Activated gamma-delta T cell (primary cell): ENCODE results near the gene OR6C70.
"Not testable (repeated sequence)": the region's sequence is repeated elsewhere in the genome, so short reads cannot be mapped to it uniquely, and the experiment has no call there.

Source experiments
- DNase-seq: peaks from one replicate; lab custom pipeline; 2025; lab: John Stamatoyannopoulos, UW
- total RNA-seq, 2 donors: gene quantifications; one replicate each; lab custom pipeline; 2026; lab: John Stamatoyannopoulos, UW

OR6C70 gene
- total RNA-seq = 0 reads per million in 2 donors

- DNase-seq = no peak
Measured at GRCh38 chr12:55470088-55470829, at the start of gene OR6C70. TSS of gene OR6C70 (minus strand) at chr12:55470138. CDS start at chr12:55470138, 0 bp downstream.

GRCh38 chr12:55516391-55516790 is 46.5 kb upstream of the OR6C70 start:
- DNase-seq = no peak

GRCh38 chr12:55515696-55516095 is 45.8 kb upstream of the OR6C70 start:
- DNase-seq = no peak

GRCh38 chr12:55501601-55502000 is 31.7 kb upstream of the OR6C70 start:
- DNase-seq = no peak

GRCh38 chr12:55499810-55500252 is 29.9 kb upstream of the OR6C70 start:
- DNase-seq = no peak

- no peak for DNase-seq
Measured at GRCh38 chr12:55499231-55499630, 29.3 kb upstream of the OR6C70 start.

- DNase-seq = no peak
Measured at GRCh38 chr12:55495490-55495889, 25.6 kb upstream of the OR6C70 start.

DNA sequence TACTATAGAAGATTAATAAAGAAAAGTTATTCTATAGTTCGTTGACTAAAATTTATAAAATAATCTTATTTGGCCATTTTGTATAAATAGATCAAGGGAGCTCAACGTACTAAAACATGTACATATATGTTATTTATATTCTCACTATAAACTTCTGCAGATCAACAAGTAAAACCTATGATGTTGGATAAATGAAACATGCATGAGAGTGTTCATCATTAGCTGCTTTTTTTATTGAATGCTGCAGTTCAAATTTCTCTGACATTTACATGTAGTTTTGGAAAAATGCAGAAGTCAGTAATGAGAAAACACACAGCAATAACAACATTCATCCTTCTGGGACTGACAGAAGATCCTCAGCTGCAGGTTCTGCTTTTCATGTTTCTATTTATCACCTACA is 22.1 kb upstream of the OR6C70 start, which contains the start of gene OR6C68:
OR6C68 (plus strand) TSS at position 301 of the 400 bp plus-strand sequence; CDS start at position 301, 0 bp downstream.
- DNase-seq = no peak

DNA sequence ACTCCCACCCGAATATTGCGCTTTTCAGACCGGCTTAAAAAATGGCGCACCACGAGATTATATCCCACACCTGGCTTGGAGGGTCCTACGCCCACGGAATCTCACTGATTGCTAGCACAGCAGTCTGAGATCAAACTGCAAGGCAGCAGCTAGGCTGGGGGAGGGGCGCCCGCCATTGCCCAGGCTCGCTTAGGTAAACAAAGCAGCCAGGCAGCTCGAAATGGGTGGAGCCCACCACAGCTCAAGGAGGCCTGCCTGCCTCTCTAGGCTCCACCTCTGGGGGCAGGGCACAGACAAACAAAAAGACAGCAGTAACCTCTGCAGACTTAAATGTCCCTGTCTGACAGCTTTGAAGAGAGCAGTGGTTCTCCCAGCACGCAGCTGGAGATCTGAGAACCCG is 14.3 kb upstream of the OR6C70 start:
- DNase-seq = not testable (repeated sequence)

DNA sequence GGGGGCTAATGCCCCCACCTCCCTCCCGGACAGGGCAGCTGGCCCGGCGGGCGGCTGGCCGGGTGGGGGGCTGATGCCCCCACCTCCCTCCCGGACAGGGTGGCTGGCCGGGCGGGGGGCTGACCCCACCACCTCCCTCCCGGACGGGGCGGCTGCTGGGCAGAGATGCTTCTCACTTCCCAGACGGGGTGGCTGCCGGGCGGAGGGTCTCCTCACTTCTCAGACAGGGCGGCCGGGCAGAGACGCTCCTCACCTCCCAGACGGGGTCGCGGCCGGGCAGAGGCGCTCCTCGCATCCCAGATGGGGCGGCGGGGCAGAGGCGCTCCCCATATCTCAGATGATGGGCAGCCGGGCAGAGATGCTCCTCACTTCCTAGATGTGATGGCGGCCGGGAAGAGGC is 9.2 kb upstream of the OR6C70 start:
- DNase-seq = not testable (repeated sequence)

GRCh38 chr12:55472264-55472663 is 2.3 kb upstream of the OR6C70 start:
- no peak for DNase-seq

- DNase-seq = no peak
Measured at GRCh38 chr12:55469291-55469690, 647 bp downstream of the OR6C70 start.

GRCh38 chr12:55467836-55468235 is 2.1 kb downstream of the OR6C70 start:
- no peak for DNase-seq

- DNase-seq = not testable (repeated sequence)
Measured at GRCh38 chr12:55464926-55465325, 5.0 kb downstream of the OR6C70 start.

GRCh38 chr12:55448825-55449224 is 21.1 kb downstream of the OR6C70 start:
- DNase-seq = no peak

DNA sequence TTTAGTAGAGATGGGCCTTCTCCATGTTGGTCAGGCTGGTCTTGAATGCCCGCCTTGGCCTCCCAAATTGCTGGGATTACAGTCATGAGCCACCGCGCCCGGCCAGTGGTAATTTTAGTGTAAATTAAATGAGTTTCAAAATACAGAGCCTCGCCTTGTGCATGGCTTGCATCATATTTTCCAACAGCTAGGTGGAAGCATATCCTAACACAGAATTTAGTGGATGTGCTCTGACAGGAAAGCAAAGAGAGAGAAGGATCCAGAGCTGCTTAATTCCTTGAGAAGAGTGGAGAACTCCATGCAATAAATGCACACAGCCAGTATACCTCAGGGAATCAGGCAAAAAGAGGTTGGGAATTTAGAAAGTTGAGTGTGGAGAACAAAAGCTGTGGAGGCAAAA is 23.6 kb downstream of the OR6C70 start:
- no peak for DNase-seq

DNA sequence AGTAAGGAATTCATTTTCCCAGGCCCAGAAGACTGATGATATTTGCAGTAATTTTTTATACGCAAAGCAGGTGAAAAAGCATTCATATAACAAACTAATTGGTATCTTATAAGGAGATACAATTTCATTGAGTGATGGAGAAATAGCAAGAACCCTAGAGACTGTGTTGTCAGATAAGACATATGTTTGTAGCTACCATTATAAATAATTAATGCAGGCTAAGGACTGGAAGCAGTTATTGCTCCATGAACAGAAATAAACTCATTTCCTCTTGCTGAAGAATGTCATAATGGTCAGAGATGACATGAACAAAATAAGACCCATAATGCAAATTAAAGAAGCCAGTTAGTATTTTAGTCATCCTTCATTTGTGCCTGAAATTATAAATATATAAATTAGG is 24.6 kb downstream of the OR6C70 start:
- no peak for DNase-seq

DNA sequence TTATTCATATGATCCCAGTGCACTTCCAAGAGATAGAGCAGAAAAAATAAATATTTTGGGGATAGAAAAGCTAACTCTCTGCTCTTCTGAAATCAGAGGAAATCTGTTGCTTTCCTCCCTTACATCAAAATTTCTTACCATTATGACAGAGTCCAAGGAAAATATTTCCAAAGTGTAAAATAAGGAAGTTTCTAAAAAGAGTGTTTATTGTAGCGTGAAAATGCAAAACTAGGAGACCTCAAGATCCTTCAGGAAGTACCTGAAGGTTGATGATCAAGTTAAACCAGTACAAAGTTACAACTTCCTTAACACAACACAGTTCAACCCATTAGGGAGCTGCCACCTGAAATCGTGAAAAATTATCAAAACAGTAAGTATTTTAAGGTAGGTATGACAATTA is 26.2 kb downstream of the OR6C70 start, which contains the start of gene OR6C2:
OR6C2 (plus strand) TSS at position 301 of the 400 bp plus-strand sequence. CDS start 8,138 bp downstream, outside the sequence.
- no peak for DNase-seq

DNA sequence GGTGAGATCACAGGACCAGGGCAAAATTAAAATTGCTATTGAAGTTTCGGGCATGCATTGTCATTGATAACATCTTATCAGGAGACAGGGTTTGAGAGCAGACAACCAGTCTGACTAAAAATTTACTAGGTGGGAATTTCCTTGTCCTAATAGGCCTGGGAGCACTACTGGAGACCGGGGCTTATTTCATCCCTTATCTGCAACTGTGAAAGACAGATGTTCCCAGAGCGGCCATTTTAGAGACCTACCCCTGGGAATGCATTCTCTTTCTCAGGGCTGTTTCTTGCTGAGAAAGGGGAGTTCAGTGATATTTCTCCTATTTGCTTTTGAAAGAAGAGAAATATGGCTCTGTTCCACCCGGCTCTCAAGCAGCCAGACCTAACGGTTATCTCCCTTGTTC is 28.7 kb downstream of the OR6C70 start:
- DNase-seq = not testable (repeated sequence)

- DNase-seq = no peak
Measured at GRCh38 chr12:55428331-55429243, 41.4 kb downstream of the OR6C70 start.

DNA sequence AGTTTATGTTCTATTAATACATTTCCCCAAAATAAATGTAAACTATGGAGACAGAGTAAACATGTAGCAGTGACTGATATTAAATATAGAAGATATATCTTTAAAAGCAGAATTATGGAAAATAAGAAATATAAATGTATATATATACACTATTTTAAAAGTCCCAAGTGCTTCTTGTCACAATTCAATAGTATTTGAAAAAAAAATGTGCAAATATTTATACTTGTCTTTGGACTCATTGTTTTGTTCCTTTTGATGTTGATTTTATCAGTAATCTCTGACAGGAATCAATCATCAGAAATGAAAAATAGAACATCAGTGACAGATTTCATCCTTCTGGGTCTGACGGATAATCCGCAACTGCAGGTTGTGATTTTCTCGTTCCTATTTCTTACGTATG is 44.0 kb downstream of the OR6C70 start, which contains the start of gene OR6C76:
OR6C76 (plus strand) TSS at position 301 of the 400 bp plus-strand sequence; CDS start at position 301, 0 bp downstream.
- DNase-seq = no peak

DNA sequence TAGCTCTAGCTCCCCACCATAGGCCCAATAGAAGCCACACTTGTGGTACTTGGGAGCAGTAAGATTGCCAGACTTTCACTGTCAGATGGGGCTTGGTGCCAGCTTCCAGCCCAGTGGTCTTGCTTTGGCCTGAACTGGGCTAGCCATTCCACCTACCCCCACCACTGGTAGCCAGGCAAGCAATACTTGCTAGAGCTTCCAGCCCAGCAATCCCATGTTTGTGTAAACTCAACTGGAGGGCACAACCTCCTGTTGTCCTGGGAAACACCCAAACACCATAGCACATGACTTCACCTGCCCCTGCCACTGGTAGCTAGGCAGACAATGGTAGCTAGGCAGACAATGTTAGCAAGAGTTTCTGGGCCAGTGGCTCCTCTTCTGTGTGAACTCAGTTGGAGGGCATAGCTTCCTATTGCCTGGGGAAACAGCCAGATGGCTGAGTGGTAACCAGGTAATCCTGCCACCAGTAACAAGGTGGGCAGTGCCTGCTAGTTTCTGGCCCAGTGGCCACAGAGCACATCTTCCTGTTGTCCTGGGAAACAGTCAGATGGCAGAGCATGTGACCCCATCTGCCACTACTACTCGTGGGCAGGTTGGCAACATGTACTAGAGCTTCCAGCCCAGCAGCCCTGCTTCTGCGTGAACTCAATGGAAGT is 49.5 kb downstream of the OR6C70 start:
- no peak for DNase-seq
